ENCODE data around the gene FAM117A. TPM values are rescaled to one million over a fixed set of nuclear protein-coding genes. Genes with fewer than 3 reads are reported as not detected.

FAM117A gene
- total RNA-seq, 1 donor from 2014 or later, result 5.8 TPM

DNA sequence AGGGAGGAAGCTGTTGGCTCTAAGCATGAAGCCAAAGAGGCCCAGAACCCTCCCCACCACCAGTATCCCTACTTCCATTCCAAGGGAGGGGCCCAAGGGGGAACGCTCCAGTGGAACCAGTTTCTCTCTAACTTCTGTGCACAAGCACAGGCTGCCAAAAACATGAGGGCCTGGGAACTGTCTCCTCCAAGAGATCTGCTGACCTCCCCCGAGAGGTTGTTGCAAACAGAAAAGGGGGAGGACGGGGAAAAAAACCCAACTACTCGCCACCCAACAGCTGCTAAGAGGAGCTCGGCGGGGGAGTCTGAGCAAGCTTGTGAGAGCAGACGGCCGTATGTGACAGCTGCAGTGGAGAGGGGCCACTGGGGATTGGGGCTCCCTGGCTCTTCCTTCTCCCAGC is 40.5 kb downstream of the FAM117A start:
- intact Hi-C loops (cut with DNase I), result no loop called here
- DNase-seq (ENCODE audit: low spot score), result no peak

DNA sequence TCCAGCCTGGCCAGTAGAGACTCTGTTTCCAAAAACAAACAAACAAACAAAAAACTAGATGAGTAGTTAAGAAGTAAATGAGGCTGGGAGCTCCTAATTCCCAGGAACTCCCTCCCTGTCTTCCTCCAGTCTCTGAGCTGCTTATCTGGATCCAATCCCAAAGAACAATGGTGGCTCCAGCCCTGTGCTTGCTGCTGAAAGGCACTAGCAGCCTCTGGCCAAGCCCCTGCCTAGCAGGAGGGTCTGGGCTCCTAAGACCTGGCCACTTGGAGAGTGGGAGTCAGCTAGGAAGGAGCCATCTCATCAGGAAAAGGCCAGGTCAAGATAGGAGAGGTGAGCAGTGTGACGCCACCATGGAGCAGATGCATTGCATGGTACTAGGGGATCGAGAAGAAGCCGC is 41.9 kb downstream of the FAM117A start:
- intact Hi-C loops (cut with DNase I), result no loop called here
- no peak for DNase-seq (ENCODE audit: low spot score)

DNA sequence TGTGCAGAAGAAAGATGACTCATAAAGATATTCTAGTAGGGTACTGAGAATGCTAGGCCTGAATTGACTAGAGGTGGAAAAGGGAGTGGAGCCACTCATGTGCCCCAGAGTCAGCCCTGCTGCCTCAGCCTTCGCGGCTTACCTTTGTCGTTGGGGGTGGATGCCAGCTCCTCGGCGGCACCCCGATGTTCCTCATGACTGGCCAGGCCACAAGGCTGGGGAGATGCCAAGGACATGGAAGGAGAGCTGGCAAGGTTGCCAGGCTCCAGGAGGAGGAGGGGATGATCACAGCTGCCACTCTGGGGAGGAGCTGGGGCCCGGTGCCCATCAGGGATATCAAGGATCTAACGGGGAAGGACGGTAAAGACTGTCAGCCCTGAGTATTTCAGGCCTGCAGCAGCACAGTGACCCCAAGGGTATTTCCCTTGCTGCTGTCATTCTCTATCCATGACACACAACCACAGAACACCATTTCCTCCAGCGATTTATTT is 46.5 kb downstream of the FAM117A start:
- intact Hi-C loops (cut with DNase I), result no loop called here

DNA sequence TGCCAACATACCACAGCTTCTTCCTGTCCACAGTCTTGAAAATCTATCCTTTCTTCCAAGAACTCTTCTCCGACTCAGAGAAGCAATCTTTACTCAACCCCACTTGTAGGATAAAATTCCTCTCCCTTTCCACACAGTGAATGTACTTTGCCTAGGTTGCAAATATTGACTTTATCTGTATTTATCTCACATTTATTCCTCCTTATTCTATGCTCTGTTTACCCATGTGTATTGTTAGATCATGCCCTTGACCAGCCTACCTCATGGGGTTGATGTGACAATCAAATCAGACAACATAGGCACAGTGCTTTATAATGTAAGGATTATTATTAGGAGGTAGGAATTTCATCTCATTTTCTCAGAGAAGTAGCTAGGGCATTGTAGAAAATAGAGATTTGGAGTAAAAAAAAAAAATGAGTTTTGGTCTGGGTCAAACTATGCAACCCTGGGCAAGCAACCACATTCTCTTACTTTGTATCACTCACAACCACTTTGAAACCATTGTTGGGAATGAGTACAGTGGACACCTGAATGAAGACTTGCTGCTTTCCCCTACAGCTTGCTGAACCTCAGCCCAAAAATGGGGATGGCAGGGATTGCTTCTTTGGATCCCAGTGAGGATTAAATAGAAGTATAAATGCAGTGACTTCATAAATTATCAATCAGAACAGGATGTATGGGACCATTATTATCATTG is 47.1 kb downstream of the FAM117A start:
- no peak for DNase-seq (ENCODE audit: low spot score)
- intact Hi-C loops (cut with DNase I), result no loop called here

More for the DNA sequence above, 46.5 kb downstream of the FAM117A start:
- no peak for DNase-seq (ENCODE audit: low spot score)

- intact Hi-C loops (cut with DNase I), result no loop called here
- DNase-seq (ENCODE audit: low spot score), result no peak
These were observed 48.1 kb downstream of the FAM117A start for GRCh38 chr17:49715717-49716279.

DNA sequence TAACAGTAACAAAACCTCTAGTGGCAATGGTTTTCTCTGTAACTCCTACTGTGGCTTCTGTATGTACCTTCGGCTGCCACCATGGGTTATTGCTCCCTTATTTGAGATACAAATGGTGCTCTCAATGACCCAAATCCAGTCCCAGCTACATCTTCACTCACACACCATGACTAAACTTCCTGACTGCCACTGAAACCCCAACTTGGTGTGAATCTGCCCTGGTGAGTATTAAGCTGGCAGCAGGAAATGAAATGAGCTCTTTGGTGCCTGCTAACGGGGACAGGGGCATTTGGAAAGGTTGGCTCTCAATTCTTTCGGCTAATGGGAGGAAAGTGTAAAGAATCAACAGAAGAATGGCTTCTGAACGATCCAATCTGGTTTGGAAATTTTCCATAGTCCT is 48.7 kb downstream of the FAM117A start:
- DNase-seq (ENCODE audit: low spot score), result no peak
- intact Hi-C loops (cut with DNase I), result no loop called here

DNA sequence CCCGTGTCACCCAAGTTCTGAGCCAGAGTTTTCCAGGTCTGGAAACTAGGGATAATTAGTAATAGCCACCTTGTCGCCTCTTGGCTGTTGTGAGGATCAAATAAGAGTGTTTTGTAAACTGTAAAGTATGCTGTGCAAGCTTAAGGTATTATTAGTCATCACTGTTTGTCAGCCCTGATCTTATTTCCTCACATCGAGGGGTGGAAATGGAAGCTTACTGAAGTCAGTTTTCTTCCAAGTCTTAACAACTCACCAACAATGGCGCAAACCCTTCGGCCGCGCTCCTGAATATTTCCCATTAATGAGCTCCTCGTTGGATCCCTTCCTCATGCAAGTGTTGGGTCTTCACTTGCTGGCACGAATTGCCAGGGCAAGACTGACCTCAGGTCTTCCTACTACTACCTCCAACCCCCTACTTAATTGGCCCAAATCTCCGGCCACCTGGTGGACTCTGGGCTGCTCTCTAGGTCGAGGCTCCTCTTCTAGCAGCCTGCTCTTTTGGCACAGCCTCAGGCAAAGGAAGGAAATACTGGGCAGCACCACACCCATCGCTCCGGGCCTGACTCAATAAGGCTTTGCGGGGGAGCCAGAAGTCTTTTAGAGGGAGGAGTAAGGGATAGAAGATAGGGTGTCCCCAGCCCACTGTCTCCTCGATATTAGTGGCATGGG is 55.3 kb downstream of the FAM117A start:
- DNase-seq (ENCODE audit: low spot score), result no peak

GRCh38 chr17:49707608-49708514 is 56.1 kb downstream of the FAM117A start, which contains the start of gene SLC35B1:
Gene SLC35B1, minus strand, starts transcription at chr17:49707964. Its CDS starts 131 bp downstream, at chr17:49707833.
- peak; percentile 100 for DNase-seq (ENCODE audit: low spot score)
- intact Hi-C loops (cut with DNase I), result loop anchor here (5.0 to 10.0 kb wide), 3 partner anchors 77 to 287 kb away; partner anchors contain the start of genes DLX3 and KAT7

More for the DNA sequence above, 55.3 kb downstream of the FAM117A start:
- intact Hi-C loops (cut with DNase I), result loop anchor here (5.0 to 10.0 kb wide), 3 partner anchors 76 to 286 kb away; partner anchors contain the start of genes DLX3 and KAT7

DNA sequence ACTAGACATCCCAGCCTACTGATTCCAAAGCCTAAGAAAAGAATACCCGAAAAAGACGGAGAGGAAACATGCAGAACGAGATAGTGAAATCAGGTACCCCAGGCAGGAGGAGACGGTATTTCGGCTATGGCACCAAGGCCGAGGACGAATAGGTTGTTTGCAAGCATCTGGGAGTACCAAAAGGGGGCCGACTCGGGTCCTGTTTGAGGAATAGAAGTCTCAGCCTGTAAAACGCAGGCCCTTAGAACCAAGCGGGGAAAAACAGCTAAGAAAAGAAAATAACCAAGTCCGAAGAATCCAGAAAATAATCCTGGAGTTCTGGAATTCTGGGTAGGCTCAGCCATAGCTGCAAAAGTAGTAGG is 56.7 kb downstream of the FAM117A start:
- no peak for DNase-seq (ENCODE audit: low spot score)
- intact Hi-C loops (cut with DNase I), result loop anchor here (5.0 to 10.0 kb wide), 3 partner anchors 78 to 288 kb away; partner anchors contain the start of genes DLX3 and KAT7

GRCh38 chr17:49705254-49705653 is 58.7 kb downstream of the FAM117A start:
- no peak for DNase-seq (ENCODE audit: low spot score)
- intact Hi-C loops (cut with DNase I), result loop anchor here (5.0 to 10.0 kb wide), 3 partner anchors 80 to 290 kb away; partner anchors contain the start of genes DLX3 and KAT7

GRCh38 chr17:49703557-49704277 is 60.2 kb downstream of the FAM117A start:
- DNase-seq (ENCODE audit: low spot score), result no peak
- intact Hi-C loops (cut with DNase I), result loop anchor here (10.0 kb wide), 2 partner anchors 81 to 291 kb away; partner anchors contain the start of genes DLX3 and KAT7

GRCh38 chr17:49700960-49701359 is 63.0 kb downstream of the FAM117A start:
- intact Hi-C loops (cut with DNase I), result loop anchor here (10.0 kb wide), 2 partner anchors 84 to 294 kb away; partner anchors contain the start of genes DLX3 and KAT7
- DNase-seq (ENCODE audit: low spot score), result no peak

DNA sequence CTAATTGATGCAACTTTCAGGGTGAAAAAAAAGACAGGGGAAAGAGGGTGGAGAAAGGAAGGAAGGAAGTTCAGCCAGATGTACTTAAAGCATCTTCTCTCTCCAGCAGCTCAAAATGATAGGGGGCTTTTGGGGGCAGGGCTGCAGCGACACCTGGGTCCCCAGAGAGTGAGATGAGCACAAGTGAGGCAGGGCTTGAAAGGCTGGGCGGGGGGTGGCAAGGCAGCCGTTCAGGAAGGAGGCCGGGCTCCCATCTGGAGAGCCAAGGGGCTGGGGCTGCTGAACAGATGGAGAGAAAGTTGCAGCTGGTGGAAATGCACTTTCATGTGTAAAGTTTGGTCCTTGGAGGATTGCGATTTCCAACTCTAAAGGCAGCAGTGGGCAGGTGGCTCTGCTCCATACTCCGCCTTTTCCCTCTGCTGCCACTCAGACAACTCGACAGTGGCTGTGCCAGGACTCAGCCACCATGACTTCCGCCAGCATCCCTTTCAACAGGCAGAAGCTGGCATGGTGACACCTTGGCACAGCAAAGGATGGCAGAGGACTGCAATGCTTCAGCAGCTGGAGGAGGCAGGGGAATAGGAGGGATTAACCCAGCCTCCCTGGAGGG is 63.9 kb downstream of the FAM117A start:
- peak; percentile 56 for DNase-seq (ENCODE audit: low spot score)
- intact Hi-C loops (cut with DNase I), result loop anchor here (10.0 kb wide), 2 partner anchors 85 to 295 kb away; partner anchors contain the start of genes DLX3 and KAT7

GRCh38 chr17:49698005-49698404 is 65.9 kb downstream of the FAM117A start:
- intact Hi-C loops (cut with DNase I), result no loop called here
- peak; percentile 33 for DNase-seq (ENCODE audit: low spot score)

DNA sequence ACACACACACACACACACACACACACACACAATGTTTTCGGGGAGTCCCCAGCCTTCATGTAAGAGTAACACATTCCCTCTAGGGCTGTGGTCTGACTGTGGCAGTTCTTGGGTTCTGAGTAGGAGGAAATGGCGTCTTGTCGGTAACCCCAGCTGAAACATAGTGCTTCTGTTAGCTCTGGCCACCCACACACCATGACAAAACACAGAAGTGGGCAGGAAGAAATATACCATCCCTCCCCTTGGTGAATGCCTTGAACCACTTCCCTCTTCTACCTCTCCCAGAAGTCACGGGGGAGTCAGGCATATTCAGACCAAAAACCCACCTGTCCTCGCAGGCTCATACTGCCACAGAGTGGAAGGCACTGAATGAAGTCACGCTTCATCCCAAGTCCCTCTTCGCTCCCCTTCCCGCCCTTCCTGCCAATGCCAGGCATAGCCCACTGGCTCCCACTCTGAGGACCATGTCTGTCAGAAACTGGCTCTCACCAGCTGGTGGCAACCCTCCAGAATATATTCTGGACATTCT is 67.6 kb downstream of the FAM117A start:
- DNase-seq (ENCODE audit: low spot score), result no peak
- intact Hi-C loops (cut with DNase I), result no loop called here

GRCh38 chr17:49695698-49696232 is 68.2 kb downstream of the FAM117A start:
- DNase-seq (ENCODE audit: low spot score), result no peak
- intact Hi-C loops (cut with DNase I), result loop anchor here (1.0 kb wide), 1 partner anchor 128 kb away; no protein-coding TSS in a partner anchor
